ENCODE results near the gene USH2A.

- TF ChIP-seq, protein P1, sequence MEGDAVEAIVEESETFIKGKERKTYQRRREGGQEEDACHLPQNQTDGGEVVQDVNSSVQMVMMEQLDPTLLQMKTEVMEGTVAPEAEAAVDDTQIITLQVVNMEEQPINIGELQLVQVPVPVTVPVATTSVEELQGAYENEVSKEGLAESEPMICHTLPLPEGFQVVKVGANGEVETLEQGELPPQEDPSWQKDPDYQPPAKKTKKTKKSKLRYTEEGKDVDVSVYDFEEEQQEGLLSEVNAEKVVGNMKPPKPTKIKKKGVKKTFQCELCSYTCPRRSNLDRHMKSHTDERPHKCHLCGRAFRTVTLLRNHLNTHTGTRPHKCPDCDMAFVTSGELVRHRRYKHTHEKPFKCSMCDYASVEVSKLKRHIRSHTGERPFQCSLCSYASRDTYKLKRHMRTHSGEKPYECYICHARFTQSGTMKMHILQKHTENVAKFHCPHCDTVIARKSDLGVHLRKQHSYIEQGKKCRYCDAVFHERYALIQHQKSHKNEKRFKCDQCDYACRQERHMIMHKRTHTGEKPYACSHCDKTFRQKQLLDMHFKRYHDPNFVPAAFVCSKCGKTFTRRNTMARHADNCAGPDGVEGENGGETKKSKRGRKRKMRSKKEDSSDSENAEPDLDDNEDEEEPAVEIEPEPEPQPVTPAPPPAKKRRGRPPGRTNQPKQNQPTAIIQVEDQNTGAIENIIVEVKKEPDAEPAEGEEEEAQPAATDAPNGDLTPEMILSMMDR (IDR thresholded peaks at IDR 0.05): no peak
- no peak for TF ChIP-seq POLR2A (IDR thresholded peaks at IDR 0.05)
Observed at GRCh38 chr1:215825056-215825455, 598.2 kb downstream of the USH2A start.
